Measurements from ENCODE around the gene CHORDC1. TPM values are rescaled to one million over a fixed set of nuclear protein-coding genes. Genes with fewer than 3 reads are reported as not detected.

The CHORDC1 gene
- total and polyA plus RNA-seq, 8 donors: 6.0 to 17.3 (median 11.2) TPM

GRCh38 chr11:90234977-90235376 is 12.1 kb upstream of the CHORDC1 start:
- no peak for TF ChIP-seq CTCF (IDR thresholded peaks at IDR 0.05)
- peaks cover 0 to 4% (median 0%) of the 10 kb centered on the region in 4 donors for H3K27me3 ChIP-seq
- DNase-seq: no peak
- FAIRE-seq: no peak
- H3K9me3 ChIP-seq: no peaks in the 10 kb centered on the region
- H3K4me1 ChIP-seq: no peaks in the 10 kb centered on the region
- intact Hi-C loops (cut with DNase I): no loop called here
- no peak for ATAC-seq
- H3K36me3 ChIP-seq: no peaks in the 10 kb centered on the region
- 50 to 69% methylated on average over 2 of the region's 2 CpGs for WGBS, 2 donors
- H3K4me3 ChIP-seq: no peak overlapping the region
- no peak overlapping the region for H3K27ac ChIP-seq

- H3K9me3 ChIP-seq: no peaks in the 10 kb centered on the region
- TF ChIP-seq CTCF (IDR thresholded peaks at IDR 0.05): no peak
- 83 to 98% methylated on average over 1 of the region's 1 CpG for WGBS, 2 donors
- no peak overlapping the region for H3K4me3 ChIP-seq
- intact Hi-C loops (cut with DNase I): no loop called here
- FAIRE-seq (no peak), DNase-seq (no peak), ATAC-seq (no peak)
- no peaks in the 10 kb centered on the region for H3K27me3 ChIP-seq
- no peaks in the 10 kb centered on the region for H3K36me3 ChIP-seq
- peaks cover 0 to 3% (median 0%) of the 10 kb centered on the region in 3 donors for H3K4me1 ChIP-seq
- H3K27ac ChIP-seq: no peak overlapping the region
Observed at GRCh38 chr11:90229791-90230190, 6.9 kb upstream of the CHORDC1 start.

- ATAC-seq: no peak
- Histone ChIP-seq H3K4me1 (peaks cover 0 to 12% (median 0%) of the 10 kb centered on the region in 3 donors), H3K27me3 (no peaks in the 10 kb centered on the region), H3K9me3 (no peaks in the 10 kb centered on the region), H3K27ac (no peak overlapping the region), H3K4me3 (no peak overlapping the region), H3K36me3 (no peaks in the 10 kb centered on the region)
- intact Hi-C loops (cut with DNase I): no loop called here
- no peak for DNase-seq
- no peak for TF ChIP-seq CTCF (IDR thresholded peaks at IDR 0.05)
- no peak for FAIRE-seq
- WGBS, 2 donors: 93 to 95% methylated on average over 3 of the region's 3 CpGs
Observed at GRCh38 chr11:90228056-90228455, 5.2 kb upstream of the CHORDC1 start.

- intact Hi-C loops (cut with DNase I): no loop called here
- no peak for DNase-seq
- FAIRE-seq: no peak
- ATAC-seq: peak; percentile 36 to 77 (median 72)
- Histone ChIP-seq H3K27ac (peak overlapping the region; percentile 50 to 95 (median 78)), H3K9me3 (no peaks in the 10 kb centered on the region), H3K36me3 (no peaks in the 10 kb centered on the region), H3K27me3 (no peaks in the 10 kb centered on the region), H3K4me3 (peak overlapping the region; percentile 64 to 90 (median 88)), H3K4me1 (peaks cover 0 to 12% (median 10%) of the 10 kb centered on the region in 3 donors)
- 0% methylated on average over 12 of the region's 12 CpGs for WGBS, 2 donors
- no peak for TF ChIP-seq CTCF (IDR thresholded peaks at IDR 0.05)
Observed at GRCh38 chr11:90223248-90223585, 368 bp upstream of the CHORDC1 start.

GRCh38 chr11:90221803-90222458 is 918 bp downstream of the CHORDC1 start:
- intact Hi-C loops (cut with DNase I): no loop called here
- Histone ChIP-seq H3K4me1 (peaks cover 0 to 12% (median 10%) of the 10 kb centered on the region in 3 donors), H3K4me3 (peak overlapping the region; percentile 64 to 90 (median 88)), H3K27me3 (no peaks in the 10 kb centered on the region), H3K9me3 (no peaks in the 10 kb centered on the region), H3K36me3 (no peaks in the 10 kb centered on the region), H3K27ac (peak overlapping the region in 2 of 4 donors; percentile 94 to 95)
- WGBS, 2 donors: 5% methylated on average over 16 of the region's 16 CpGs
- ATAC-seq (no peak), DNase-seq (no peak), FAIRE-seq (no peak)
- no peak for TF ChIP-seq CTCF (IDR thresholded peaks at IDR 0.05)
